HG03457 (cell line): ENCODE data around the gene SCGB1A1.
"Not testable (repeated sequence)": the region's sequence is repeated elsewhere in the genome, so short reads cannot be mapped to it uniquely, and the experiment has no call there.

Experiments used
- ATAC-seq: cut with Tn5 transposase; IDR thresholded peaks from one replicate; pipeline ENCODE4 v1.9.1; 2021; ENCODE audit warnings: moderate number of reproducible peaks; ENCODE audit not compliant: unreplicated experiment

SCGB1A1 gene, protein sequence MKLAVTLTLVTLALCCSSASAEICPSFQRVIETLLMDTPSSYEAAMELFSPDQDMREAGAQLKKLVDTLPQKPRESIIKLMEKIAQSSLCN

DNA sequence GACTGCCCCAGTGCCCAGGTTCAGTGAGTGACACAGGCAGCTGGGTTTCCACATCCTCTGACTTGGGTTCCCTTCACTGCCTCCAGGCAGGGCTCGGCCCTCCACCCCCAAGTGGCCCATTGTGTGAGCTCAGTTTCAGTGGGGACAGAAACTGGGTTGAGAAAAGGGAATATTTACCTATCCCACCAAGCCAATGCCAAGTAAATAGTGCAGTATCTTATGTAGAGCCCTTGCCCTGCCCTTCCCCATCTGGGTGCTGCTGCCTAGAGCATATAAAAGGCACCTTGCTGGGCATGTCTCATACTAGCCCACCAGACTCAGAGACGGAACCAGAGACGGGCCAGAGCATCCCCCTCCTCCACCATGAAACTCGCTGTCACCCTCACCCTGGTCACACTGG is at the start of gene SCGB1A1:
Gene SCGB1A1 (plus strand): TSS at position 301 of the 400 bp plus-strand sequence. CDS start 63 bp downstream, at position 364.
- ATAC-seq: no peak

DNA sequence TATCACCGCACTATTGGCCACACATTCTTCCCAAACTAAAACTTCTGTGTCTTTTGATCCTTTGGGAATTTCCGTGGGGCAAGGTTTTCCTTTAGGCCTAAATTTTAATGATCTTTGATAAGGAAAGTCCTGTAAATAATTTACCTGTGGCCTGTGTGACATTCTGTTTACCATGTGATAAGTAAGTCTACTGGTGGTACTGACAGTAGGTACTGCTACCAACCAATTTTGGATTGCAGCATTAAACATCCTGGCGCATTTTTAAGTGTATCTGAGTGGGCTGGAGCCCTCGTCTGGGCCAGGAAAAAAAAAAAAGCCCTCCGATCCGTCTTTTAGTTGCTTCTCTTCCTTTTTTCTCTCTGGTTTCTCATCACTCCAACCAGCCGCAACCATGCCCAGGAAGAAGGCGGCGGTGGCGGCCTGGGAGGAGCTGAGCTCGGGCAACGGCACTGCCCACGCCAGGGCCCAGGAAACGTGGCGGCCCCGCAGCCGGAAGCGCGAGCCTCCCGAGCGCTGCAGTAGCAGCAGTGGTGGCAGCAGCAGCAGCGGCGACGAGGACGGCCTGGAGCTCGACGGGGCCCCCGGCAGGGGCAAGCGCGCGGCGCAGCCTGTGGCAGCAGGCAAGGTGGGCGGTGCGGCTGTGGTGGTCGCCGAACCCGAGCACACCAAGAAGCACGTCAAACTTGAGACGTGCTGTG is 47.9 kb upstream of the SCGB1A1 start:
- no peak for ATAC-seq

DNA sequence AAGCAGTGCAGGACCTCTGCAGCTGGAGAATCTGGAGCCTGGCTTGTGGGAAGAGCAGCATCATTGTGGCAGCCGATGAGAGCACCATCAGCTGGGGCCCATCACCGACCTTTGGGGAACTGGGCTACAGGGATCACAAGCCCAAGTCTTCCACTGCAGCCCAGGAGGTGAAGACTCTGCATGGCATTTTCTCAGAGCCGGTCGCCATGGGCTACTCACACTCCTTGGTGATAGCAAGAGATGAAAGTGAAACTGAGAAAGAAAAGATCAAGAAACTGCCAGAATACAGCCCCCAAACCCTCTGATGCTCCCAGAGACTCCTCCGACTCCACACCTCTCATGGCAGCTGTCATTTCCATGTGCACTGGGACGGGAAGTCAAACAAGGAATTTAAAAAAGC is 46.0 kb upstream of the SCGB1A1 start:
- no peak for ATAC-seq

DNA sequence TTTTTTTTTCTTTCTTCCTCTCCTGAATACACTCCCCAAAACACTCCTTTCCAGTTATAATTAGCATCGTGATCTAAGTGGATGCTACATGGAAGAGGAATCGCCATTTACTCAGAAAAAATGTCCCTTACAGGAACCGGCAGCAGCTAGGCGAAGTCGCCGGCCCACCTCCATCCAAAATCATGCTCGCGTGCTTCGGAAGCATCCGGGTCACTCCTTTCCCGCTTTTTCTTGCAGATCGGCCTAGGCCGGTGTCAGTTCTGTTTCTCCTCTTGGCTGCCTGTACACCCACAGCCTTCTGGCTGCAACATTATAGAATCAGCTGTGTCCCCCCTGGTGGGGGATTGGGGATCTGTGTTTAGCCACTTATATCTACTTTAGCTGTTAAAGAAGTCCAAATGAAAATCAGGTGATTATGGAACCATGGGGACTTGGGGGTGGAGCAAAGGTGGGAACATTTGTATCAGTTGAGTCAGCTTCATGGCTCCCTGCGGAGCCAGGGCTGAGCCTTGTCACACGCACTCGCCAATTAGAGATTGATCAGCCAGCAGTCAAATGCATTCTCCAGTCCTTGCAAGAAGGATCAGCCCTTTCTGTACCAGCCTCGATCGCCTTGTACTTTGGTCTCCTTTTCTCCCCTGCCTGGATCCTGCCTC is 45.2 kb upstream of the SCGB1A1 start:
- no peak for ATAC-seq

DNA sequence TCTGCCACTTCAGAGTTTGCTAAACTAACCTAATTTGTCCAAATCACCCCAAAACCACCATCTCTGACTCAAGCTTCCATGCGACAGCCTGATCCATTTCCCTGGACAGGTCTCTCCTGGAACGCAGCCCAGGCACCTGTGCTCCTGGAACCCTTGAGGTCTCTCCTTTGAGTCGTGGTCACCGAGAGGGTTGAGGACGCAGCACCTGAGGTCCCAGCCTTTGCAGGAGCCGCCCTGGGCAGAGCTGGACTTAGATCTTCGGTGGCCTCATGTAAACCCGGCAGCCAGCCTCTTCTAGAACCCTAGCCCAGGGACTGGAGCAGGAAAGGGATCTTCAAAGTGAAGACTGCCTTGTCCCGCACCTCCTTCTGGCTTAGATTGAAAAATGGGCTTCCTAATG is 44.0 kb upstream of the SCGB1A1 start:
- no peak for ATAC-seq

DNA sequence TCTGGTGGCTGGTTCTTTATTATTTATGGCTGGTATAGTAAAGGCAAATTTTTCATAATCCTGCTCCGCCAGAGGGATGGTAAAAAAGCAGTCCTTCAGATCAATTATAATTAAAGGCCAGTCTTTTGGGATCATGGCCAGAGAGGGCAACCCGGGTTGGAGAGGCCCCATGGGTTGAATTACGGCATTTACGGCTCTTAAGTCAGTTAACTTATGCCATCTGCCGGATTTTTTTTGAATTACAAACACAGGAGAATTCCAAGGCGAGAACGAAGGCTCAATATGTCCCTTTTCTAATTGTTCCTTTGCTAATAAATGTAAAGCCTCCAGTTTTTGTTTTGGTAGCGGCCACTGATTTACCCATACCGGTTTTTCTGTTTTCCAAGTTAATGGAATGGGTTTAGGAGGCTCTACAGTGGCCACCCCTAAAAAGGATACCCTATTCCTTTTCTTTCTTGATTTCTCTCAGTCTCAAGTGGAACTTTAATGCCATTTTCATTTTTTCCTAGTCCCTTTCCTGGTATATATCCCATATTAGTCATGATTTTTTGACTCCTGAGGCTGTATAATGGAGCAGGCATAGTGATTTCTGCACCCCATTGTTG is 40.3 kb upstream of the SCGB1A1 start:
- not testable (repeated sequence) for ATAC-seq

DNA sequence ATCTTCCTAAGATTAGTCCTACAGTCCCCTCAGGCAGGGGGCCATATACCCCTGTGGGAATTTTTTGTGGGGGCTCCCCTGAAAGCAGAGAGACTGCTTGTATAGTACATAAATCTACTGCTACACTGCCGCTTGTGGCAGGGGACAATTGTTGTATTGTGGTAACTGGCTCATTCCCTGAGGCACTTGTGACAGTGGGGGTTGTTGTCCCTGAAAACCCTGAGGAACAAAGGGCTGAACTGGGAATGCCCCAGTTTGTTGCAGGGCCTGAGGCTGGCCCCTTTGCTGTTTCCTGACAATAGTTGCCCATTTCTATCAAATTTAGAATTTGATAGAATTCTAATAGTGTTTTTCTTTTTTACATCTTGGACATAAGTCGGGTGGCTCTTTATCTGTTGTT is 39.2 kb upstream of the SCGB1A1 start:
- not testable (repeated sequence) for ATAC-seq

DNA sequence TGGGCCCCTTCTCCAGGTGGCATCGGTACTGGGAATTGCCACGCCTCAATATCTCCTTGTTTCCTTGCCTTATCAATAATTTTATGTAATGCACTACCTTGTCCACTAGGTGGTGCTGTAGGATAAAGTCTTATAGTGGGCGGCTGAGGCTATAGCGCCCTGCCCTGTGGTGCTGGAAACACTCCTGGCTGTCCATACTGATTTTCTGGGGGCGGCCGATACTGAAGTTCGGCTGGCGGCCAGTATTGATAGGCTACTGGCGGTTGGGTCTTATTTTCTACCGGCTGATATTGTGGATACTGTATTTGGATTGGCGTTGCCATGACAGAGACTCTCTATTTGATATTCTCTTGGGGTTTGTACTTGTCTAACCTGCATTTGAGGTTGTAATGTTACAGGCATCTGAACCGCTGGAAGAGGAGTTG is 38.0 kb upstream of the SCGB1A1 start:
- not testable (repeated sequence) for ATAC-seq

DNA sequence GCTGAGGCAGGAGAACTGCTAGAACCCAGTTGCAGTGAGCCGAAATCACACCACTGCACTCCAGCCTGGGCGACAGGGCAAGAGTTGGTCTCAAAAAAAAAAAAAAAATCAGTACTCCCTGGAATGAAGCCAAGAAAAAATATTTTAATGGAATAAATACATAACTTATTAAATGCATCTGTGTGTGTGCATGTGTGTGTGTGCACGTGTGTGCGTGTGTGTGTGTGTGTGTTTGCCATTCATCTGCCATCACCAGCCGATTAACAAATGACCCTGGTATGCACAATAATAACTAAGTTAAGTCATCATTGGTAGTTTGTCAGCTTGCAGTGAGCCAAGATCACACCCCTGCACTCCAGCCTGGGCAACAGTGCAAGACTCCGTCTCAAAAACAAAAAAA is 35.0 kb upstream of the SCGB1A1 start:
- no peak for ATAC-seq

DNA sequence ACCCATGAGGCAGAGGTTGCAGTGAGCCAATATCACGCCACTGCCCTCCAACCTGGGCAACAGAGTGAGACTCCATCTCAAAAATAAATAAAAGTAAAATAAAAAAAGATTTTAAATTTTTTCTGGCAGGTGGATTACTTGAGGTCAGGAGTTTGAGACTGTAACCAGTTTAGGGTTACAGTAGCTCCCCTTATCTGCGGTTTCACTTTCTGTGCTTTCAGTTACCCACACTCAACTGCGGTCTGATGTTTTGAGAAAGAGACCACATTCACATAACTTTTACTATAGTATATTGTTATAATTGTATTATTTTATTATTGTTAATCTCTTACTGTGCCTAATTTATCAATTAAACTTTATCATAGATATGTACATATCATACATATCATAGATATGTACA is 32.8 kb upstream of the SCGB1A1 start:
- not testable (repeated sequence) for ATAC-seq

DNA sequence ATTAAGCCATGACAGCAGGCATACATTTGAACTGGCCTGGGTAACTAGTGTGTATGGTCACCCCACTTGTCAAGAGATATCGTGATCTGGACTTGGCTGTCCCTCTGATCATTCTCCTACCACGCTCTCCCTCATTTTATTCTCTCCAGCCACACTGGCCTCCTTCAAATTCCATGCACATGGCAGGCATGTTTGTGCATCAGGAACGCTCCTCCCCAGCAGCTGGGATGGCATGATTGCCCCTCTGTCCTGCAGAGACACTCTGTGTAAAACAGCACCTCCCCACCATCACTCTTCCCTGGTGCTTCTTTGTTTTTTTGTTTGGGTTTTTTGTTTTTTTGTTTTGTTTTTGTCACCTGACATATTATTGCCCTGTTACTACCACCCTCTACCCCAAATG is 31.5 kb upstream of the SCGB1A1 start:
- ATAC-seq: no peak

DNA sequence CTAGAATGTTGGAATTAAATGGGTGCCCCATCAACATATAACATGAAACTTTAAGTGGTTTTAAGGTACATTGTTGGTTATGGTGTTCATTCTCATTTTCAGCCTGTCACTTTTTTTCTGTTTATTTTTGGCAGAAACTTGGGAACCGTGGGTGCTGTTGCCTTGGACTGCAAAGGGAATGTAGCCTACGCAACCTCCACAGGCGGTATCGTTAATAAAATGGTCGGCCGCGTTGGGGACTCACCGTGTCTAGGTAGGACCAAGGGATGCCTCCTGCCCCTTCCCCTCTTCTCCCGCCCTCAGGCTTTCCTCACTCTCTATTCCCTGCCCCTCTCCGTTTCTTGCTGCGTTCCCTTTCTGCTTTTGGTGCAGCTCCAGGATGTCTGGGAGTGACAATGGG is 29.8 kb upstream of the SCGB1A1 start:
- ATAC-seq: no peak

DNA sequence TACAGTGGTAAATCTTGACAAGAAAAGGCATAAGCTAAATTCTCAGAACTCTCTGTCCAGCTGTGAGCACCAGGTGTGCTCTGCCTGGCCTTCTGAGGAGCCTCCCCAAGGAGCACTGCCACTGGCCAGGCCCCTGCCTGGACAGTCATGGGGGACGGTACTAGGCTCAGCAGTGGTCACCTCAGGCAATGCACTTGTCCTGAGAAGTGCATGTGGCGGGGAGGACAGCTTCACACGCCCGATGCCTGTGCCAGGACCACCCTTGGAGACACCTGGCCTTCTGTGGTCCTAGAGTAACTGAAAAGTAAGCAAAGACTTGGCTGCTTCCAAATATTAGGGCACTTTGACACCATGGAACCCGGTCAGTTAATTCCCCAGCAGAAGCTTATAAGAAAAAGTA is 28.6 kb upstream of the SCGB1A1 start:
- ATAC-seq: no peak

DNA sequence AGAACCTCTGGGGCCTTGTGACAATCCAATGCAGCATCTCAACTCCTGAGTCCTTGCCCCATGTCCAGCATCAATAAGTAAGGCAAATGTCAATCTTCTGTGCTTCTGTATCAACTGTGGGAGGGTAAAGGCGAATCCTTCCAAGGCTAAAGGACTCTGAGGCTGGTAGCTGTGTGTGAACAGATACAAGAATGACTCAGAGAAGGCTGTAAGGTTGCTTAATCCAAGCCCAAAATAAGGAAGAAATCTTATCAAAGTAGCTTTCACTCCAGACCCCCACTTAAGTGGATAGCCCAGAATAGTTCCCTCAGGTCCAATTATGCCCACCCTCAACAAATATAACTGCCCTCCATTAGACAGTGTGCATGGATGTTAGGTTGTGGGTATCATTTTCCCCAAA is 28.1 kb upstream of the SCGB1A1 start:
- no peak for ATAC-seq

DNA sequence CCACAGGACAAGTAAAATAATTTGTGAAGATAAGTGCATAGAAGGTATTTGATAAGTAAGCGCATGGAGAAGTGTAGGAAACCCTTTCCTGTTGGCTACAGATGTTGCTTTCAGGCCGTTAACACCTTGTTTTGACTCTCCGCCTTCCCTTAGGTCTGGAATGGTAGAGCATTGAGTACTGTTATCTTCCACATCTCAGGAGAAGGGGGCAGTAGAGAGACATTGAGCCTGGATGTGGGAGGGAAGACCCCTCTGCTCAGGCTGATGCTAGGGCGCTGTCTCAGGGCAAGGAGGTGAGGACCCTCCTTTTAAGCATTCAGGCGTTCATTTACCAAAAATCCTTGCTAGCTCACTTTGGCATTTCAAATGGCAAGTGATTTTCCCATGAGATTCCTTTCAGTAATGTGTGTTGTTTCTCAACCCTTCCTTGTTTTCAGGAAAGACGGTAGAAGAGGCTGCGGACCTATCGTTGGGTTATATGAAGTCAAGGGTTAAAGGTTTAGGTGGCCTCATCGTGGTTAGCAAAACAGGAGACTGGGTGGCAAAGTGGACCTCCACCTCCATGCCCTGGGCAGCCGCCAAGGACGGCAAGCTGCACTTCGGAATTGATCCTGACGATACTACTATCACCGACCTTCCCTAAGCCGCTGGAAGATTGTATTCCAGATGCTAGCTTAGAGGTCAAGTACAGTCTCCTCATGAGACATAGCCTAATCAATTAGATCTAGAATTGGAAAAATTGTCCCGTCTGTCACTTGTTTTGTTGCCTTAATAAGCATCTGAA is 27.0 kb upstream of the SCGB1A1 start:
- ATAC-seq: no peak

DNA sequence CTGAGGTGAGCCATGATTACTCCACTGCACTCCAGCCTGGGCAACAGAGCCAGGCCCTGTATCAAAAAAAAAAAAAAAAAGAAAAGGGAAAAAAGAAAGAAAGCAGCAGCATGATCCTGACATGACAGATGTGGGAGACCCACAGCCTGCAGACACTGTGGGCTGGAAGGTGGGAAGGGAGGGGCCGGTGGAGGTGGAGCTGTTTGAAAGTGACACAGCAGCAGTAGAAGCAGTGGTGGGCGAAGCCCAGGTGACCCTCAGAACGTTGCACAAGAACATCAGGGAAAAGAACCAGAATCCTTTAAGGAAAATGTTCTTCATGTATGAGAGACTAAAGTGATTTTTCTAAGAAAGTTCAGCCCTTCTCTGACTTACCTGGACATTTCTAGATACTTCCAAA is 26.3 kb upstream of the SCGB1A1 start:
- no peak for ATAC-seq

DNA sequence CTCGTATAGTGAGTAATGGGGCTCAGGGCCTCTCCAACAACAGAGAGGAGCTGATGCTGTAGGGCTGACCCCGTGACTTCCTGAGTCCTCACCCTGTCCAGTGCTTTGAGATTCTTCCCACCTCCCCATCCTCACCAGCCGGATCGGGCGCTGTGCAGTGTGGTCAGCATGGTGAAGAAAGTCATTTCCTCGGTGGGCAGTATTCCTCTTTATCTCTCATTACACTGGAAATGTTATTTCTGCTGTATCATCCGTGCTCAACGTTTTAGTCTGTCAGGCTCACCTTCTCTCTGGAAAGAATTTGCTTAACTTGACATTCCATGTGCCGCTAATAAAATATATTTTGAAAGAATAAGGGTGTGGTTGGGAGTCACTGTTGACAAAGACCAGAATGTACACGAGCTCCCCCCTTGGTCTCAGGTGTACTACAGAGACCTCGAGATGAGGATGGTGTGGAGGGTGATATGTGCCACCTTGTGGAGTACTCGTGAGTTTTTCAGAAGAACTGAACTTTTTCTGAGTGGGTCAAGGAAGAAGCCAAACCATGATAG is 25.7 kb upstream of the SCGB1A1 start:
- ATAC-seq: no peak

DNA sequence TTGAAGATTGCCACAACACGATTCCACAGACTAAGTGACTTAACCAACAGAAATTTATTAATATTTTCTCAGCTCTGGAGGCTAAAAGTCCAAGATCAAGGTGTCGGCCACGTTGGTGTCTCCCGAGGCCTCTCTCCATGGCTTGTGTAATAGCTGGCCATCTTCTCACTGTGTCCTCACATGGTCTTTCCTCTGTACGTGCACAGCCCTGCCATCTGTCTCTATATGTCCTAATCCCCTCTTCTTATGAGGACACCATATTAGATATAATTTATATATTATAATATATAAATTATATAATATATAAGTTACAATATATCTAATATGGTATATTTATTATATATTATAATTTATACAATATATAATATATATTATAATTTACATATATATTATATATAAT is 25.1 kb upstream of the SCGB1A1 start:
- no peak for ATAC-seq

DNA sequence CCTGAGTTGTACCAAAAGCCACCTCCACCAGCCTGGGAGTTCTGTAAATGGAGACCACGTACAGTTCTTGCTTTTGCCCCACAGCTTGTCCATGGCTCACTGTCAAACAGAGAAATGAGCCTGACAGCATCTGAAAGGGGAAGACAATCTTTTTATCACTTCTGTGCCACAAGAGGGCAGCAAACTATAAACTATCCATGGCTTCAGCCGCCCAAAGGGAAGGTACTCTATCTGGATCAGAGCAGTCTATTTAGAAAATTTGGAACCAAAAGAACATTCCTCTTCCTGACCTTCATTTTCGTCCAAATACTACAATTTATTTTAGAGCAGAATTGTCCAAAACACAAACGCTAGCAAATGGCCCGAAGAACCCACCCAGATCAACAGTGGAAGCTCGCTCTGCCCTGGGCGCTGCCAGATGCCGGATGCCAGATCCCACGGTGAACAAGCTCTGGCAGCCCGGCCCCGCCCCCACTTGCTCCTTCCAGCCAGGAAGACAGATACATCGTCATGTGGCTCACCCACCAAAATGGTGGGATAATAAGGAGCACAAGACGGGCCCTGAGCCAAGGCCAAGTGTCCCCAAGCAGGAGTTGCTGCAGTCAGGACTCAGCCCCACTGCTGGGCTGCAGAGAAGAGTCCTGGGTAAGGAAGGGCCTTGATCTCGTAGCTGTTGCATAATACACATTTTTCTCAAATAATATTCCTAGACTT is 23.9 kb upstream of the SCGB1A1 start:
- no peak for ATAC-seq

DNA sequence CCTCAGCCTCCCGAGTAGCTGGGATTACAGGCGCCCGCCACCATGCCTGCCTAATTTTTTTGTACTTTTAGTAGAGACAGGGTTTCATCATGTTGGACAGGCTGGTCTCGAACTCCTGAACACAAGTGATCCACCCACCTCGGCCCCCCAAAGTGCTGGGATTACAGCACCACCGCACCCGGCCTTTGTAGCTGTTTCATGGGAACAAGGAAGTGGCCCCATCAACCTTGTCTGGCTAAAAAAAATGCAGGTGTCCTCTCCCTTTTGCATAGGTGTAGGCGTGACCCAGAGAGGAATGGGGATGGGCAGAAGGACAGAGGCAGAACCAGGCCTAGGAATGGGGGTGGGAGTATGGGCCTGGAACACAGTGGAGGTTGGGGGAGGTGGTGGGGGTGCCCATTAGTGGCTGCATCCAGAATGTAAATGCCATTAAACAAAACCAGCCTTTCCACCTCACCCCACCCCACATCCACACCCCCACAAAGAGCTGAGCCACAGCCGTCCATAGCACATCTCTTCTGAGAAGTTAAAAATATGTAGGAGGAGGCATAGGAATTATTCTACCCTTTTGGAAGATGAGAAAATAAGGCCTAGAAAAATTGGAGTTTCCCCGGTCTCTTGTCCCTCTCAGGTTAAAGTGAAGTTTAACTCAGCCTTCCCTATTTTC is 22.8 kb upstream of the SCGB1A1 start:
- ATAC-seq: no peak
